ENCODE data around the gene SCN10A. TPM values are rescaled to one million over a fixed set of nuclear protein-coding genes. Genes with fewer than 3 reads are reported as not detected.

Gene SCN10A
- not detected in 2 replicates for total RNA-seq (2014; rRNA removed; shearing (Covaris generic); ENCODE audit: low replicate concordance)

DNA sequence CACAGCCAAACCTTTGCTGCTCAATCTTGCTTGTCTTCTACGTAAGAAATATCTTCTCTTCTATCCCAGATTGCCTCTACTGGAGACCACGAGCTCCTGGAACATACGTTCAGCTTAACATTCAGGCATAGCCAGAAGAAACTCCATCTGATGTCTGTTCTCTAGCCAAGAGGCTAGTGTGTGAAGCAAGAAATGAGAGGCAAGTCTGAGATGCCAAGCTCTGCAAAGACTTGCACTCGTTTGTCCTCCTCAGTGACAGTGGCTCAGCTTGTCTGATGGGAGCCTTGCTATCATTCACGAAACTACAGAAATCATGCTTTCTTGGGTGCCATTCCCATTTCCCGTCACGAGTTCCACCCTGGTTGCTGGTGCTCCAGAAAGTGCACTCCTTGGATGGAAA, at the start of gene SCN10A:
Gene SCN10A, minus strand, starts transcription at position 192 of the 400 bp plus-strand sequence. CDS start 22,207 bp downstream, outside the sequence.
- in situ Hi-C loops (cut with HindIII; ENCODE audit: low pct_unique_long_range_greater_than_20kb, low sequenced_read_pairs): no loop called here

DNA sequence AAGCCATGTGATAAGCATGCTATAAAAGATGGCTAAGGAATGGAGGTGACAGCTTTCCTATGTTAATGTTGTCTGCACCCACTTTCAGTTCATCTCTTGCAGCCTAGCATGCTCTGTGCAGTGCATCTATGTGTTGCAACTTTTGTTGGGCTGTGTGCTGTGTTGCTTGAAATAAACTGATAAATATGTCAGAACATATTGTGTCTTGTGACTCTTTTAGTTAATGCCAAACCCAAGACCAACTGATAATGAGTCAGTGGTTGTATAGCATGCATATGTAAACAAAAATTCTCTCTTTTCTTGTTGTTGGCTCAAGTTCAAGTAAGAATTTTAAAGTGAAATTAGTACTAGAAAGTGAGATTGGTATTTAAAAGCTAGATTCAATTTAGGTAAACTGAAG, 37.0 kb upstream of the SCN10A start:
- in situ Hi-C loops (cut with HindIII; ENCODE audit: low pct_unique_long_range_greater_than_20kb, low sequenced_read_pairs): no loop called here
- no peak for DNase-seq (ENCODE audit: low read depth)

More for the DNA sequence above, at the start of gene SCN10A:
- no peak for DNase-seq (ENCODE audit: low read depth)

DNA sequence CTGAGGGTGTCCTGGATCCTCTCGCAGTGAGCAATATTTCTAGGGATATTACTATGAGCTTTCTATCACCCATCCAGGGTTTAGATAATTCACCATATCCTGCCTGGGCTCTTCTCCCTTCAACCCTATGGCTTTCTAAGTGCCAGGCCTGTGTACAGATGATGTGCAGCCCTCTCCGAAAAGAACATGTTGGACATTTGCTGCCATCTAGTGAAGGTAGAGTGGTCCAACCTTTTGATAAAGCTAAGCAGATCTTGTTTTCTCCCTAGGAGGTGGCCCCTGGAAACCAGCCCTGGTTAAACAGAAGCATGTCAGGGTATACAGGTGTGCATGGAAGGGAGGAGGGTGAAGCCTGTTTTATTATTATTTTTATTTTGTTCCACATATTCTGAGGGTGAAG, 27.9 kb upstream of the SCN10A start:
- no peak for DNase-seq (ENCODE audit: low read depth)

DNA sequence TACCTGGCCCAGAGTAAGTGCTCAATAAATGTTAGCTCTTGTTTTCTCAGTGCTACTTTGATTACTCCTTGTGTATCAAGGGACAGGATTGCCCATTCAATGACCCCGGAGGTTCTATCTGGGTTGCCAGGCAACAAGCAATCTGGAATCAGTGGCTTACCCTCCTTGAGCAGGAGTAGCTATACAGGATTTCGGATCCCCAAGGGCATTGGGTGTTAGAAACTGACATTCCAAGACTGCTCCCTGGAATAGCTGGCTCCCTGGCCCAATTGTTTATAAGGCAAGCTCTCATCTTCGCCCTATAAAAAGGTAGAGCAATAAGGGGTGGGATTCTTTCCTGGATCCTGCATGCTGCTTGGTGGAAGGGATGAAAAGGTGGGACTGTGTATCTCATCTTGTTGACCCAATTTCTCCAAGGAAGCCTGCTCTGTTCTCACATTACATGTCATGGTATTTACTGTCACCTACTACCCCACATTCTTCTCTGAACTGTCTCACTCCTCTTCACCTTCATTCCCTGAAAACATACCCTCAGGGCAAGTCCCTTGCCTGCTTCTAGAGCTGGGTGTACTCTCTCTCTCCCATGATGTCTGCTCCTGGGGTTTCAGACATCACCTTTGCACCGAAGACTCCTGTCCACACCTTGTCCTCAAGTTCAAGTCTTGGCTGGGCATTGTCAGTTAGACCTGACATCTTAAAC, 26.4 kb upstream of the SCN10A start:
- in situ Hi-C loops (cut with HindIII; ENCODE audit: low pct_unique_long_range_greater_than_20kb, low sequenced_read_pairs): no loop called here
- DNase-seq (ENCODE audit: low read depth): no peak

More for the DNA sequence above, 27.9 kb upstream of the SCN10A start:
- in situ Hi-C loops (cut with HindIII; ENCODE audit: low pct_unique_long_range_greater_than_20kb, low sequenced_read_pairs): no loop called here

DNA sequence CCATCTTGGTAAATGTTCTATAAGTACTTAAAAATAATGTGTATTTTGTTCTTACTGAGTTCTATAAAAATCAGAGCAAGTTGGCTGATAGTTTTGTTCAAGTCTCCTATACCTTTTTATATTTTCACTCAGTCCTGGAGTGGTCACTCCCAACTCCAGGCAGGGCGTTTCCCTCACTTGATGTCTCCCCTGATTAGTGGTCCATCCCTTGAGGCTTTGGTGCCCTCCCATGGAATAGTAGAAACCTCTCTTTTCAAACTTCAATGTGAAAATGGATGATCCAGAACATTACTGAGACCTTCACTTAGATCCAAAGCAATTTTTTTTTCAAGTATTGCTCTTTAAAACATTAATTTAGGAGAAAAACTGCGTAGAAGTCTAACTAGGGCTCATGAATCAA, 25.0 kb upstream of the SCN10A start:
- in situ Hi-C loops (cut with HindIII; ENCODE audit: low pct_unique_long_range_greater_than_20kb, low sequenced_read_pairs): no loop called here
- no peak for DNase-seq (ENCODE audit: low read depth)

DNA sequence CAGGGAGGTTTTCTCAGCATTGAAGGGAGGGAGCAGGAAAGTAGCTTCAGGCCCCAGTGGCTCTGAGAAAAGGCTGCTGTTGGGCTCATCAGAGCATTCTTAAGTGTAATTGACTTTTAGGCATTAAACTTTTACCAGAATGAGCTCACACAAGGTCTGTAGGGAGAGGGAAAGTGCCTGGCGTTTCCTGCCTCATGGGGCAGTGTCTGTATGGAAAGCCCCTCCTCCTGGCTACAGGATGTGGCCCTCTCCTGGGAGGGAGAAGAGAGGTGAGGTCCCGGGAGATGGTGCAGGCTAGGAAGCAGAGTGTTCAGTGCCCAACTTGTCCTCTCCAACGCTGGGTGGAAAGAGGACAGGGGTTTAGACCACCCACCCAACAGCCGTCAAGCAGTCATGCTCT, 21.3 kb upstream of the SCN10A start:
- in situ Hi-C loops (cut with HindIII; ENCODE audit: low pct_unique_long_range_greater_than_20kb, low sequenced_read_pairs): no loop called here
- DNase-seq (ENCODE audit: low read depth): no peak

DNA sequence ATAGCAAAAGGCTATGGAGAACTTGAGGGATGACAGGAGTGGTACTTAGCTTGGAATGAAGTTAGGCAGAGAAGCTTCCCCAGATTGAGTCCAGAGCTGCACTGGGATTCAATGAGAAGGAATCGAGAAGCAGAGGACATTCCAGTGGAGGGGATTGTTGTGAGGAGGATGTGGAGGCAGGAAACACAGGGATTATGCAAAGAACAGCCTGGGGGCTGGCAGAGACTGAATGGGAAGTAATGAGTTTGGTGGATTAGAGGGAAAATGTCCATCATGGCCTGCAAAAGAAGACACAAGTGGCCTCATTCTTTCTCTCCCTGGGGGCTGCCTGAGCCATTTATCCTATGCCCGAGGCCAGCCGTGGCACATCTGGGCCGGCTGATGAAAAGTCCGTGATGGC, 20.5 kb upstream of the SCN10A start:
- no peak for DNase-seq (ENCODE audit: low read depth)
- in situ Hi-C loops (cut with HindIII; ENCODE audit: low pct_unique_long_range_greater_than_20kb, low sequenced_read_pairs): no loop called here

DNA sequence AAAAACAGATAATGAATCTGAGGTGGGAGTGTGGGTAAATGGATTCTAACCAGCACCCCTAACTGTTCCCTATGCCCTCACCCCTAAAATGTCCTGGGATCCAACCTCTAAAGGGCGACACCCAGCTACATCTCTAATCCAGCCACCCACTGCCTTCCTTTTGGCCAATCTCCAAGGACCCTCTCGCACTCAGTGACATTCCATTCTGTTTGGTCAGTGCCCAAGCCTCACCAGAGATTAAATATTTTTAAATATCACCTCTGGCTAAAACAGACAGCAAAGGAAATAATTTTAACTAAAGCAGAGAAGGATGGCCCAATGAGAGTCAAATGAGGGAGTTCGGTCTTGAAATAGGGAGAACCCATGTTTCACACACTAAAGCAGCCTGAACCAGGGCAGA, 19.9 kb upstream of the SCN10A start:
- in situ Hi-C loops (cut with HindIII; ENCODE audit: low pct_unique_long_range_greater_than_20kb, low sequenced_read_pairs): no loop called here
- DNase-seq (ENCODE audit: low read depth): no peak

DNA sequence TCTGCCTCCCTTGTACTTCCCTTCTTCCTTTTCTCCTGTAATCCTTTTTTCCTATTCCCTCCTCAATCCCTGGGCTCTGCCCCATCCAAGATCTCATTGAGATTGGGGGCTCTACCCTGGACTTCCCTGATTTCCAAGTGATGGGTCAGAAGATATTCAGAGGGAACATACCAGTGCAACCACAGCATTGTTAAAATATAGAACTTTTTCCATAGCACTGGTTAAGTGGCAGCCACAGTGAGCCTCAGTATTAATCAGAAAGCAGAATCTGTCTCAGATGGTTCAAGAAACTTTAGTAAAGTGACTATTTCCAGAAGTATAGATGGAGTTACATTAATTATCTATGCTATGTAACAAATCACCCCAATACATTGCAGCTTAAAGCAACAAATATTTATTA, 18.7 kb upstream of the SCN10A start:
- in situ Hi-C loops (cut with HindIII; ENCODE audit: low pct_unique_long_range_greater_than_20kb, low sequenced_read_pairs): no loop called here
- DNase-seq (ENCODE audit: low read depth): no peak

DNA sequence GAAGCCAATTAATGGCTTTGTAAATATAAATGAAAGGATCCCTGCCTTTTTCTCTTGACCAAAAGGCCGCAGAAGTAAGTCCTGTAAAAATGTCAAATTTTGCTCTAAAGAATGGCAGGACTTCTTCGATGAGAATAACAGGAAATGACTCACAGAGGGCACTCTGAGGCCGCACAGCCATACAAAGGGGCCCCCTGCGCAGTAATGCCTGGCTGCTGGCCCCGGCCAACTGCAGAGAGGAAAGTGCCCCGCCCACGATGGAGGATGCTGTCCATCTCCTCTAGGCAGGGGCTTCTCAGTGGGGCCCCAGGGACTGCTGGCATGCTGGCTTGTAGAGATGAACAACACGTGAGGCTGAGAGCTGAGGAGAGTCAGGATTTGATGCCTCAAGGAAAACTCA, 18.1 kb upstream of the SCN10A start:
- peak; percentile 9 for DNase-seq (ENCODE audit: low read depth)
- in situ Hi-C loops (cut with HindIII; ENCODE audit: low pct_unique_long_range_greater_than_20kb, low sequenced_read_pairs): no loop called here

DNA sequence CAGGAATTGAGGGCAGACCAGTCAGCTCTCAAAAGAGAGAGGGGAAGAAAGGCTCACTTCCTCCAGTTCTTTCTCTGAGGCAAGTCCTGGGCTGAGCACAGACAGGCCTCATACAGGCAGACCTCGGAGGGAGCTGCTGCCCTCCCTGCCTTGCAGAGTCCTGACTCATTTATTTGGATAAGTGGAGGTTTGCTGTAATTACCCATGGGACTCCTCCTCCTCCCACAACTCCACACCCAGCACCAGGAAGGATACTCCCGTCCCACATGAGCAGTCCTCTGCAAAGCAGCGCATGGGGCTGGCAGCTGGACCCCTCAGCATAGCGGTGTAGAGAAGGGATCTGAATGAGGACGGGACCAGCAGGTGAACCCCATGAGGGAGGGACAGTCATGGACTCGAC, 13.4 kb upstream of the SCN10A start:
- in situ Hi-C loops (cut with HindIII; ENCODE audit: low pct_unique_long_range_greater_than_20kb, low sequenced_read_pairs): no loop called here
- DNase-seq (ENCODE audit: low read depth): peak; percentile 36

DNA sequence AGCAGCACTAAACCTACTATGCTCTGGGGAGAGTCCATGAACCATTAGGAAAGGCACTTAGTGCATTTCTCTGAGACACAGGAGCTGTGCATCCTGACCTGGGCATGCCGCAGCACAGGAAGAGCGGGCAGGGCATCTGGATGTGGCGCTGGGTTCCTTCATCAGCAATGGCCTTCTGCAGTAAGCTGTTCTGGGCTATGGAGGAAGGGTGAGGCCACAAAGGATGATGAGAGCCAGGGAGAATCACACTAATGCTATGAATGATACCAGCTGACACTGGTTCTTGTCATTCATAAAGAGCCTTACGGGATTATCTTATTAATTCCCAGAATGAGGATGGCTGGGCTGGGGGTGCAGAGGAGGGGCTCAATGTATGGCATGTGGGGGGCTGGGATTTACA, 12.7 kb upstream of the SCN10A start:
- no peak for DNase-seq (ENCODE audit: low read depth)
- in situ Hi-C loops (cut with HindIII; ENCODE audit: low pct_unique_long_range_greater_than_20kb, low sequenced_read_pairs): no loop called here

DNA sequence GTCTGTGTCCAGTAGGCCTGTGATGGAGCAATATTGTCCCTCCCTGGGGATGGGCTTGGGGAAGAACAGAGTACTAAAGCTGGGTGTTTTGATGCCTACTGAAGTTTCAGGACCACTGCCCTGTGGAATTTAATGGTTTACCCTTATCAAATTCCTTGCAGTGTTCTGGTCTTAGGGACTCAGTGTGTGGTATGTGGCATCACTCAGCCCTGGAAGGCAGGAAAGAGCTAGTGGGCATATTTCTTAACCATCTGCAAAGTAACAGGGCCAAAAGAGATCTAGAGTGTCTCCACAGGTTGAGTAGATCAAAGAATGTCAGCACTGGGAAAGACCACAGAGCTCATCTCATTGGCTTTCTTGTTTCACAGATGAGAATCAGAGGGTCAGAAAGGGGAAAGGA, 11.8 kb upstream of the SCN10A start:
- DNase-seq (ENCODE audit: low read depth): no peak
- in situ Hi-C loops (cut with HindIII; ENCODE audit: low pct_unique_long_range_greater_than_20kb, low sequenced_read_pairs): no loop called here

DNA sequence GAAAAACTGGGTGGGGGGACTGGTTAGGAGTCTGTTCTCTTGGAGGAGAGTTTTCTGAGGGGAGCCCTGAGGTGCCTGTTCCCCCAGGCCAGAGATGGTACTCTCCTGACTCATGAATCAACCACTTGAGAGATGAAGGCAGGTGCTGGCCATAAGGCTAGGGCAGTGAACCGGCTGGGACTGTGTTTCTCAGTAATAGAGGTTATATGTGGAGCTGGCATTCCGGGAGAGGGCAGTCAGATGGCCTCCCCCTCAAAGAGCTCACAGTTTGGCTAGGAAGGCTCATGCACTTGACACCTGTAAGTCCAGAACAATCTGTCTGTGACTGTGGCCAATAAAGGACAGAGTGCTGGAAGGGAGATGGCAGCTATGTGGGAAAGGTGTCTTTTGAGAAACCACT, 10.0 kb upstream of the SCN10A start:
- no peak for DNase-seq (ENCODE audit: low read depth)
- in situ Hi-C loops (cut with HindIII; ENCODE audit: low pct_unique_long_range_greater_than_20kb, low sequenced_read_pairs): no loop called here

DNA sequence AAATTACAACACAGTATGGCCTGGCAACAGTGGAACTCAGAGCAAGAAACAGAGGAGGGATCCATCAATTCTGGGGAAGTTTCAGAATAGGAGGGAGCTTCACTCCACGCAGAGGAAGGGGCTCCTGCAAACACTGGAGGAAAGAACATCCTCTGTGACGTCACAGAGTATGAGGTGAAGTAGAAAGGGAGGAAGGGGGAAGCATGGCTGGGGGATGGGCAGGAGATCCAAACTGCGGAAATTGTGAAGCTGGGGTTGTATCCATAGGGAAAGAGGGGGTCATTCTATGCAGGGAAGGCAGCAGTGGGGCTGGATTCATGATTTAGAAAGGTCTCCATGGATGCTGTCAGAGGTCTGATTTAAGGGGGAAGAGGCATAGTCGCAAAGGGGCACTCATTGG, 8.3 kb upstream of the SCN10A start:
- in situ Hi-C loops (cut with HindIII; ENCODE audit: low pct_unique_long_range_greater_than_20kb, low sequenced_read_pairs): no loop called here
- no peak for DNase-seq (ENCODE audit: low read depth)

DNA sequence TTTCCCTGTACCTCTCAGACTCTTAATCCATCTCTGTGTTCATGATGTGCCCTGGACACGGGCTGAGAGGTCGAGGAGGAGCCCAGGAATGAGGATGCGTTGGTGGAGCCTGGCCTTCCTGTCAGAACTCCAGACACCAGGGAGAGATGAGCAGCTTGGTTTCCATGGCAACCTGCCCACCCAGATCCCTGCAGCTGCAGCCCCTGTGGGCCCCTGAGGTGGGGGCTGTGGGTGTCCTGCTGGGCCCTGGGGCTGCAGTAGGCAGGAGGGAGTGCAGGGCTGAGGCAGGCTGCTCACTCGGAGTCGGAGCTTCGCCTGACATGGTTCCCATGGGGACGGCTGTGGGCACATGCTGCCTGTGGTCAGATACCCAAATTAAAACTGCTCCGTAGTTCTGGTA, 7.7 kb upstream of the SCN10A start:
- no peak for DNase-seq (ENCODE audit: low read depth)
- in situ Hi-C loops (cut with HindIII; ENCODE audit: low pct_unique_long_range_greater_than_20kb, low sequenced_read_pairs): no loop called here

DNA sequence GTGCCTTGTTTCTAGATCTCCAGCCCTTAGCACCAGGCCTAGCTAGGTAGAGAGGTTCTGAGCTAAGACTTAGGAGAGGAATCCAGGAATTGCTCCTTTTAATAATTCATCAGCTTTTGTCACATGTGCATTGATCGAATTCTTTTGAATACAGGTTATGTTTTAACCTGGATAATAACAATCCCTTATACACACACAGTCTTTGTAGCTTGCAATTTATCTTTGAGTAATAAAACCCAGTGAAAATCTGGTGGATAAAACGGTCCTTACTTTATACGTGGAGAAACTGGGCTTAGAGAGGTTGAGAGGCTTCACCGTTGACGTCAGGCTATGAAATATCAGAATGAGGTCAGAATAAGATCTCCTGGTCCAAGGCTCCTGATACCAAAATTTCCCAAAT, 7.2 kb upstream of the SCN10A start:
- in situ Hi-C loops (cut with HindIII; ENCODE audit: low pct_unique_long_range_greater_than_20kb, low sequenced_read_pairs): no loop called here

DNA sequence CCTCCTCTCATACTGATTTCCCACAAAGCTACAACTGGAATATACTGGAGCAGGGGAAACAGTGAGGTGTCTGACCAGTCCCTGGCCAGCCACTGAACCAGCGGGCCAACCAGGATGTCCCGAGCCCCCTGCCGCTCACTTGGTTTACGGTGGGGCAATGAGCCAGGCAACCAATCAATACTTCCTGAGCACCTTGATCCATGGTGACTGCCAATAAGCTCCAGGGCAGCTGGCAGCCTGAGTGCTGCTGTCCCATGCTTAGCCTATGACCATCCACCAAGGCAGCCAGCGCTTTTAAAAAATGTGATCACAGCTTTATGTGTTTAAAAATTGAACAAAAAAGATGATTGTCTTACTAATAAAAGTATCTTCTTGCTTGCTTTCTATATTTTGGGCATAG, 4.2 kb downstream of the SCN10A start:
- no peak for DNase-seq (ENCODE audit: low read depth)
- in situ Hi-C loops (cut with HindIII; ENCODE audit: low pct_unique_long_range_greater_than_20kb, low sequenced_read_pairs): no loop called here

More for the DNA sequence above, 7.2 kb upstream of the SCN10A start:
- no peak for DNase-seq (ENCODE audit: low read depth)

DNA sequence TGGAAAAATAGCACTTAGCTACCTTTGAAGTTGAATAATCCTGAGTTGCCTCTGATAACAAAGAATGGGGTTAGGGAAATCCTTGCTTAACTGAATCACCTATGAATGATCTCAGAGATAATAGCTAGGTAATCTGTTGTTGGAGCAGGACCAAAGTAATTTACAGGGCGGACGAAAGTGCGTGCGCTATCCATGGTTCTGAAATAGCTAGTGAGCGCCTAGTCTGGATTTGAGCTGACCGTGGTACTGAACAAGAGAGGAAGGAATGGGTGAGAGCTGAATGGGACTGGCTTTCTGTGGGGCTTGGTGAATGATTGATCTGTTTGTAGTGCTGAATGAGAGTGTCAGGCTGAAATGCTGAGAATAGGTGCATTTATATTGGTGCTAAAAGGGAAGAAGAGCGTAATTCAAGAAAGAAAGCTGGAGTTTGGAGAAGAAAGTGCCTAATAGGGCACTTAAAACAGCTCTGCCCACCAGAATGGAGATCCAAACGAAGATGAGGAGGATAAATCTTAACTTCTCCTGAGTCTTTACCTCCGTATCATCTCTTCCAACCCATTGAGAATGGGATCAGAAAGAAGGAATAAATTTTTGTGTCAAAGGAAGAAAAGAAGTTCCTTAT, 10.1 kb downstream of the SCN10A start:
- DNase-seq (ENCODE audit: low read depth): peak; percentile 70
- in situ Hi-C loops (cut with HindIII; ENCODE audit: low pct_unique_long_range_greater_than_20kb, low sequenced_read_pairs): no loop called here

DNA sequence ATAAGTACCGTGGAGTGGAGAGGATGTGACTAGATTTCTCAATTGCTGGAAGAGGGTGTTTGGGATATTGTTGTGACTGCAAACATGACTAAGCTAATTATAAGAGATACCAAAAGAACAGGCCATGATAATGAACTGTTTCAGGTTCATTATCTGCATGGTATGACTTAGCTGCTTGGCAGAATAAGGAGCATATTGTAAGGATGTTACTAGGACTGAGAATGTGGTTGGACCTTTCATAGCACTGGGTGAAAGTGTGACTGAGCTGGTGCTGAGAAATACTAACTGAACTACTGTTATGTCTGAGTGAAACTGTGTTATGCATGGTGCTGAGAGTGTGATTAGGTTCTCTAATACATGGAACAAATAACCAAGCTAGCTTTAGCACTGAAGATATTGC, 11.0 kb downstream of the SCN10A start:
- DNase-seq (ENCODE audit: low read depth): no peak
- in situ Hi-C loops (cut with HindIII; ENCODE audit: low pct_unique_long_range_greater_than_20kb, low sequenced_read_pairs): no loop called here
